Subcutaneous adipose tissue (tissue), 4 donors: ENCODE data around the gene GRPR. TPM values are rescaled to one million over a fixed set of nuclear protein-coding genes. Genes with fewer than 3 reads are reported as not detected.

Experiments
- total RNA-seq, 4 donors: library from RNA; depleted of rRNA; stranded (reverse); fragments of >200 nt; gene quantifications; one replicate each; pipeline ENCODE4 v1.1.0, GENCODE V29; 2016
- TF ChIP-seq, protein P1 (sequence below): fragments of 450-650 bp; IDR thresholded peaks from one replicate; pipeline ENCODE4 v1.5.1; 2016; ENCODE audit warnings: low read depth, mild to moderate bottlenecking, control low read depth, antibody characterized with exemption, moderate library complexity

Gene GRPR
- total RNA-seq, 4 donors from 2014 or later = not detected

DNA sequence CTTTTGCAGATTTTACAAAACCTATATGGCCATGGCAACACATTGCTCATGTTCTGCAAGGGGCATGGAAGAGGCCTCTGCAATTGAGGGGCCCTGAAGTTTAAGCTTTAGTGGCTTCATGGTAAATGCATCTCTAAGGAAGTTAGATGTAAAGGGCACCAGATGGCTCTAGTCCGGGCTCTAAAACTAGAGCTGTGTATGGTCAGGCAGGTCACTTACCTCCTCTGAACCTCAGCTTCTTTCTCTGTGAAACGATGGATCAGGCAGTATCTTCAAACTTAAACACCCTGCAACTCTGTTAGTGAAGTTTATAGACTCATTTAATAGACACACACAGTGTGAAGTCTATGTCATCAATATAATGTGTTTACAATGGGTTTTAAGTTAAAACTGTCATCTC, 53.9 kb downstream of the GRPR start:
- TF ChIP-seq, protein P1, sequence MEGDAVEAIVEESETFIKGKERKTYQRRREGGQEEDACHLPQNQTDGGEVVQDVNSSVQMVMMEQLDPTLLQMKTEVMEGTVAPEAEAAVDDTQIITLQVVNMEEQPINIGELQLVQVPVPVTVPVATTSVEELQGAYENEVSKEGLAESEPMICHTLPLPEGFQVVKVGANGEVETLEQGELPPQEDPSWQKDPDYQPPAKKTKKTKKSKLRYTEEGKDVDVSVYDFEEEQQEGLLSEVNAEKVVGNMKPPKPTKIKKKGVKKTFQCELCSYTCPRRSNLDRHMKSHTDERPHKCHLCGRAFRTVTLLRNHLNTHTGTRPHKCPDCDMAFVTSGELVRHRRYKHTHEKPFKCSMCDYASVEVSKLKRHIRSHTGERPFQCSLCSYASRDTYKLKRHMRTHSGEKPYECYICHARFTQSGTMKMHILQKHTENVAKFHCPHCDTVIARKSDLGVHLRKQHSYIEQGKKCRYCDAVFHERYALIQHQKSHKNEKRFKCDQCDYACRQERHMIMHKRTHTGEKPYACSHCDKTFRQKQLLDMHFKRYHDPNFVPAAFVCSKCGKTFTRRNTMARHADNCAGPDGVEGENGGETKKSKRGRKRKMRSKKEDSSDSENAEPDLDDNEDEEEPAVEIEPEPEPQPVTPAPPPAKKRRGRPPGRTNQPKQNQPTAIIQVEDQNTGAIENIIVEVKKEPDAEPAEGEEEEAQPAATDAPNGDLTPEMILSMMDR = no peak

- TF ChIP-seq, protein P1 = no peak
These were observed 62.4 kb downstream of the GRPR start for GRCh38 chrX:16185725-16186136.

DNA sequence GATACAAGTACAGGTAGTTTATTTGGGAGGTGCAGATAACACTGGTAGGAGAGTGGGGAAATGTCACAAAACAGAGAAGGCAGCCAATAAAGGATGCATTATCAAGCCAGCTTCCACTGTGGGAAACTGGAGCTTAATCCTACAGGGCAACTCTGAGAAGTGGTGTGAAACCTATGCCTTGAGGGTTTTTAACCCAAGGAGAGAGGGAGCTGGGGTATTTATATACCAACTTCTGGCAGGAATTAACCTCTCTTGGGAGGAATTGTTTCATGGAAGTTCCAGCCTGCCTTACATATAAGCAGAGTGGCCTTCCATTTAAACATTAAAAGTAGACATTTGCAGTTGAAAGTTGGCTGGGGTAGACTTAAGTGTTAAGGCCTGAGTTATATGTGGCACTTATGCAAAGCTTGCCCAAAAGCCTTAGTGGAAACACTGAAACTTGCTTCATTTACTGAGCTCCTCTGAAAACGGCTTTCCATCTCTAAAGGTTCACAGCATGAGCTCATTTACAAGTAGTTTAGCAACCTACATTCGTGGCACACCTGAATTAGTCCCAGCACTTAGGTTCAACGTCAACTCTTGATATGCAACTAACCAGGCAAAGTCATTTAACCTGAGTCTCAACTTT, 63.1 kb downstream of the GRPR start:
- TF ChIP-seq, protein P1 = no peak

- TF ChIP-seq, protein P1 = no peak
These were observed 63.8 kb downstream of the GRPR start for GRCh38 chrX:16187024-16187760.

- TF ChIP-seq, protein P1 = no peak
These were observed 65.3 kb downstream of the GRPR start for GRCh38 chrX:16188687-16189086.

DNA sequence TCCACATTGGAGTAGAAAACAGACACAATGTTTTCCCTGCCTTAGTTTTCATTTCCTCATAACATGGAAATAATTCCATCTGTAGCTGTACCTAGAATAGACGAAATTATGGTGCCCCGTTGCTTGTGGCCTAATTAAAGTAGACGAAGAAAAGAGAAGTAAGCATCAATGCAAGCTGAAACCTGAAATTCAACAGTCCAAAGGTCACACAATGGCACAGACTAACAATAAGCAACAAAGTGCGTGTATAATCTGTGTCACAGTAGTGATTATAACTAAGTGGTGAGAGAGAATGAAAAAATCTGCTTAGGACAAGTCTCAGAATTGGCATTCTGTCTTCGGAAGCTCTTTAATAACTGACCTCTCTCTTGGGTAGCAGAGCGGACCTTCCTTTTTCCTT, 68.2 kb downstream of the GRPR start:
- TF ChIP-seq, protein P1 = no peak

DNA sequence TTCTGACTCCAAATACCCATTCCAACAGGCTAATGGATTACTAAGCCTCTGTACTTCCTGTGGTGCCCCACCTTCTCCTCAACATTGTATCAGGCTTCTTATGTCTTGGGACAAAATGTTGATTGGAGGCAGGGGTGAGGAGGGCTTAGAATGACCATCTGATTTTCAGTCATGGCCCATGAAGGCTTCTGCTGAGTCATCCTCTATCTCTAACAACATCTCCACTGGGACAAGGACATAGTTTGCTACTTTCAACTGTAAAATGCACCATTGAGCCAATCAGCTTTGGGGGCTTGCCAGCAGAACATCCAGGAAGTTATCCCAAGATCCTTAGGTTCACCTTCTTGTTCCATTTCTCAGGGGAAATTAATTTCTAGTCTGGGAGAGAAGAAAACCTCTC, 73.5 kb downstream of the GRPR start:
- TF ChIP-seq, protein P1 = no peak
